HG03354 (cell line): Measurements from ENCODE around the gene FBXO44.
A peak's percentile ranks its signal among the peaks of the same experiment; 100 is the strongest.

Experiments
- ATAC-seq: cut with Tn5 transposase; IDR thresholded peaks from one replicate; pipeline ENCODE4 v1.9.1; 2021; ENCODE audit warnings: mild to moderate bottlenecking; ENCODE audit not compliant: unreplicated experiment, poor library complexity, severe bottlenecking

The FBXO44 gene

GRCh38 chr1:11681071-11681771 lies 26.5 kb downstream of the FBXO44 start, which contains the start of gene MAD2L2:
TSS of gene MAD2L2 (minus strand) at chr1:11681148. CDS start at chr1:11680601, 547 bp downstream.
- ATAC-seq, result peak; percentile 87

- no peak for ATAC-seq
These were observed 27.7 kb downstream of the FBXO44 start for GRCh38 chr1:11682287-11682771.

- ATAC-seq, result no peak
These were observed 28.1 kb downstream of the FBXO44 start for GRCh38 chr1:11682799-11683198.

GRCh38 chr1:11684070-11684469 lies 29.4 kb downstream of the FBXO44 start:
- no peak for ATAC-seq

- ATAC-seq, result no peak
These were observed 30.6 kb downstream of the FBXO44 start for GRCh38 chr1:11685210-11685752.

- no peak for ATAC-seq
These were observed 33.8 kb downstream of the FBXO44 start for GRCh38 chr1:11688506-11688905.

- ATAC-seq, result no peak
These were observed 36.0 kb downstream of the FBXO44 start for GRCh38 chr1:11690397-11691301.

GRCh38 chr1:11691302-11691914 lies 36.7 kb downstream of the FBXO44 start, which contains the start of gene DRAXIN:
TSS of gene DRAXIN (plus strand) at chr1:11691710. CDS start at chr1:11706259, 14,549 bp downstream.
- no peak for ATAC-seq

GRCh38 chr1:11691928-11692711 lies 37.4 kb downstream of the FBXO44 start:
- ATAC-seq, result no peak

- ATAC-seq, result no peak
These were observed 38.4 kb downstream of the FBXO44 start for GRCh38 chr1:11693024-11693590.

GRCh38 chr1:11693917-11694316 lies 39.2 kb downstream of the FBXO44 start:
- ATAC-seq, result no peak

GRCh38 chr1:11695861-11696260 lies 41.2 kb downstream of the FBXO44 start:
- ATAC-seq, result no peak

GRCh38 chr1:11697188-11697892 lies 42.7 kb downstream of the FBXO44 start:
- no peak for ATAC-seq

GRCh38 chr1:11697893-11698210 lies 43.2 kb downstream of the FBXO44 start:
- no peak for ATAC-seq

GRCh38 chr1:11700601-11701467 lies 46.2 kb downstream of the FBXO44 start:
- no peak for ATAC-seq

- no peak for ATAC-seq
These were observed 46.9 kb downstream of the FBXO44 start for GRCh38 chr1:11701551-11701961.

GRCh38 chr1:11701981-11702803 lies 47.5 kb downstream of the FBXO44 start:
- no peak for ATAC-seq
